Endothelial cell of umbilical vein (primary cell): ENCODE results near the gene MYADML2. TPM values are rescaled to one million over a fixed set of nuclear protein-coding genes. Genes with fewer than 3 reads are reported as not detected.
A peak's percentile ranks its signal among the peaks of the same experiment; 100 is the strongest.

Source experiments
- BruUV-seq: library from RNA; stranded (reverse); fragments of 400-500 nt; replicated peaks from 2 replicates; lab custom pipeline; 2021; lab: Mats Ljungman, UMichigan
- CTCF ChIA-PET: fragments of 300-600, 350-600 bp; sonication (Branson Sonifier 250); formaldehyde crosslinking; loops from one replicate; lab custom pipeline; 2021; ENCODE audit warnings: antibody characterized with exemption, inconsistent platforms; lab: Charles Lee
- POLR2A ChIA-PET: fragments of 300-600, 350-600 bp; sonication (Branson Sonifier 250); formaldehyde crosslinking; loops from one replicate; lab custom pipeline; 2021; ENCODE audit warnings: antibody characterized with exemption, inconsistent platforms; lab: Charles Lee
- DNase-seq: peaks from one replicate; pipeline ENCODE4 v3.0.0-alpha.2; 2011; ENCODE audit warnings: low read depth, low spot score
- FAIRE-seq: peaks from 2 replicates; lab custom pipeline; 2011; peaks lifted over from hg19 to GRCh38; lab: Jason Lieb, UNC
- H2AFZ ChIP-seq: 2 replicates; pipeline ENCODE4 v1.6.0; 2012; ENCODE audit warnings: low read depth, low read length, control low read depth, inconsistent platforms
- H3K27ac ChIP-seq: 2 replicates; pipeline ENCODE4 v1.5.1; 2011; ENCODE audit warnings: low read depth, mild to moderate bottlenecking, control low read depth, low read length, moderate library complexity; ENCODE audit not compliant: insufficient read depth
- H3K27me3 ChIP-seq, 2 experiments: 2 replicates each; pipeline versions ENCODE4 v1.6.0 to v1.6.1; 2011; ENCODE audit warnings: low read length in 2 of 2, mixed read lengths in 1 of 2; ENCODE audit not compliant: control insufficient read depth in 2 of 2, insufficient read depth in 2 of 2
- H3K36me3 ChIP-seq, 2 experiments: 2 replicates in 1 of 2; 3 replicates in 1 of 2; pipeline ENCODE4 v1.5.1; 2011; ENCODE audit warnings: low read length in 2 of 2, mild to moderate bottlenecking in 1 of 2, moderate library complexity in 1 of 2; ENCODE audit not compliant: control insufficient read depth in 2 of 2, insufficient read depth in 2 of 2; ENCODE audit errors: extremely low read depth in 1 of 2
- H3K4me1 ChIP-seq: 3 replicates; pipeline ENCODE4 v1.5.1; 2011; ENCODE audit warnings: mild to moderate bottlenecking, low read length; ENCODE audit not compliant: control insufficient read depth, insufficient read depth; ENCODE audit errors: extremely low read depth
- H3K4me2 ChIP-seq: 2 replicates; pipeline ENCODE4 v1.6.1; 2011; ENCODE audit warnings: low read length, control low read depth, mixed read lengths; ENCODE audit not compliant: insufficient read depth
- H3K4me3 ChIP-seq, 3 experiments: fragments of 200-600 bp in 1 of 3; sonication (generic), shearing (Covaris generic) in 1 of 3; replicated peaks in 1 of 3; 2 replicates each; pipeline ENCODE4 v1.5.1; 2011 to 2016; ENCODE audit warnings: control low read depth in 3 of 3, low read length in 3 of 3, mild to moderate bottlenecking in 2 of 3, inconsistent platforms in 1 of 3, low read depth in 1 of 3, moderate library complexity in 1 of 3; ENCODE audit not compliant: insufficient read depth in 1 of 3
- H3K79me2 ChIP-seq: 2 replicates; pipeline ENCODE4 v1.6.0; 2012; ENCODE audit warnings: low read length, inconsistent platforms; ENCODE audit not compliant: control insufficient read depth, insufficient read depth
- H3K9ac ChIP-seq: replicated peaks from 2 replicates; pipeline ENCODE3; 2011; ENCODE audit warnings: low read length, control low read depth; ENCODE audit not compliant: insufficient read depth; ENCODE audit errors: extremely low read depth
- H3K9me1 ChIP-seq: replicated peaks from 3 replicates; pipeline ENCODE4 v1.6.0; 2011; ENCODE audit warnings: mild to moderate bottlenecking, low read length; ENCODE audit not compliant: control insufficient read depth, insufficient read depth; ENCODE audit errors: extremely low read depth
- H3K9me3 ChIP-seq: replicated peaks from 2 replicates; pipeline ENCODE4 v1.5.1; 2012; ENCODE audit warnings: low read length, inconsistent platforms; ENCODE audit not compliant: control insufficient read depth, insufficient read depth
- H4K20me1 ChIP-seq: replicated peaks from 2 replicates; pipeline ENCODE3; 2011; ENCODE audit warnings: mild to moderate bottlenecking, low read length; ENCODE audit not compliant: control insufficient read depth, insufficient read depth; ENCODE audit errors: extremely low read depth
- CTCF ChIP-seq, 2 donors: IDR thresholded peaks; 1 replicate in 1 of 2; 2 replicates in 1 of 2; pipeline ENCODE4 v1.5.1; 2011; ENCODE audit warnings: low read length in 2 of 2, mild to moderate bottlenecking in 2 of 2, moderate library complexity in 2 of 2, control low read depth in 1 of 2, inconsistent platforms in 1 of 2, low read depth in 1 of 2; ENCODE audit not compliant: insufficient read depth in 1 of 2; ENCODE audit errors: extremely low read depth in 1 of 2
- EZH2 ChIP-seq: IDR thresholded peaks from 2 replicates; pipeline ENCODE4 v1.6.1; 2012; ENCODE audit warnings: borderline replicate concordance, low read depth, mild to moderate bottlenecking, moderate library complexity, low read length, inconsistent platforms; ENCODE audit not compliant: severe bottlenecking
- FOS ChIP-seq: IDR thresholded peaks from 2 replicates; pipeline ENCODE4 v1.6.1; 2011; ENCODE audit warnings: mild to moderate bottlenecking, low read length, moderate library complexity, borderline replicate concordance; ENCODE audit not compliant: insufficient read depth
- GATA2 ChIP-seq: IDR thresholded peaks from 2 replicates; pipeline ENCODE4 v1.7.0; 2011; ENCODE audit warnings: low read depth, mild to moderate bottlenecking, moderate library complexity, mixed read lengths, low read length; ENCODE audit not compliant: insufficient read length, insufficient read depth
- JUN ChIP-seq: IDR thresholded peaks from 2 replicates; pipeline ENCODE4 v1.6.1; 2011; ENCODE audit warnings: borderline replicate concordance, low read depth; ENCODE audit not compliant: insufficient read length, insufficient read depth
- MAX ChIP-seq: IDR thresholded peaks from 2 replicates; pipeline ENCODE4 v1.6.1; 2011; ENCODE audit not compliant: insufficient read depth, insufficient read length
- MYC ChIP-seq: IDR thresholded peaks from one replicate; pipeline ENCODE4 v1.6.1; 2011; ENCODE audit warnings: mild to moderate bottlenecking, low read depth, low read length
- POLR2A ChIP-seq: IDR thresholded peaks from 2 replicates; pipeline ENCODE4 v1.6.1; 2012; ENCODE audit warnings: low read depth, mild to moderate bottlenecking, control low read depth, low read length
- POLR2AphosphoS5 ChIP-seq: IDR thresholded peaks from 2 replicates; pipeline ENCODE4 v1.6.1; 2012; ENCODE audit warnings: low read depth, mild to moderate bottlenecking, control low read depth, low read length, moderate library complexity; ENCODE audit not compliant: insufficient read depth
- dilution Hi-C: fragments of 300-500 bp; cut with MboI; formaldehyde crosslinking; loops from one replicate; pipeline ENCODE4 v1.15.0; 2019; ENCODE audit warnings: low sequenced_read_pairs; ENCODE audit not compliant: extremely low pct_ligation_motif_present
- intact Hi-C: fragments of 100-400 bp; cut with micrococcal nuclease; formaldehyde crosslinking; loops from one replicate; pipeline ENCODE4 v1.10.0; 2022
- polyA plus RNA-seq, 4 experiments: library from polyadenylated mRNA; depleted of rRNA in 3 of 4; stranded (reverse) in 3 of 4; unstranded in 1 of 4; fragments of >200 nt; gene quantifications; 2 replicates each; pipeline versions ENCODE4 v1.2.1 to v1.2.3, GENCODE V29; 2011 to 2012; ENCODE audit warnings: missing spikeins in 1 of 4
- total RNA-seq: library from RNA; stranded (reverse); gene quantifications from 2 replicates; pipeline ENCODE4 v1.2.3, GENCODE V29; 2021

MYADML2 gene
- total and polyA plus RNA-seq, 2 donors (not counting 3 experiments of a cell fraction or from before 2014, with no cell fraction given): not detected

- ChIA-PET POLR2A (no interaction called here), CTCF (interaction anchor here (4.1 kb wide), 1 partner anchor 17 kb away, joined by 18 read pairs; the partner anchor contains the start of gene NOTUM)
- dilution Hi-C loops (no loop called here), intact Hi-C loops (loop anchor here (5.0 kb wide), 3 partner anchors 39 to 121 kb away; partner anchors contain the start of genes CENPX, FASN, LRRC45 and PYCR1)
- H3K36me3 ChIP-seq: no peaks in the 10 kb centered on the region
- peak; percentile 18 for DNase-seq
- TF ChIP-seq GATA2: no peak
- TF ChIP-seq EZH2: no peak
- TF ChIP-seq FOS: no peak
- TF ChIP-seq POLR2AphosphoS5: no peak
- no peak for TF ChIP-seq MAX
- TF ChIP-seq POLR2A: no peak
- TF ChIP-seq MYC: no peak
- TF ChIP-seq CTCF (IDR thresholded peaks at IDR 0.05; ENCODE audit: extremely low read depth in 1 of 2, insufficient read depth in 1 of 2, low read depth in 1 of 2, low read length in 2 of 2): no peak
- TF ChIP-seq JUN: no peak
- H3K27ac ChIP-seq: no peak overlapping the region
- H3K9me3 ChIP-seq: no peaks in the 10 kb centered on the region
- H3K4me3 ChIP-seq: peak overlapping the region in 2 of 3 experiments; percentile 17 to 61
- TSS peak; percentile 65 for BruUV-seq
- H3K9ac ChIP-seq: peak overlapping the region; percentile 92
- peaks cover 5% of the 10 kb centered on the region for H3K4me1 ChIP-seq
- no peaks in the 10 kb centered on the region for H3K27me3 ChIP-seq
- FAIRE-seq: peak; percentile 65
- peak overlapping the region; percentile 28 for H2AFZ ChIP-seq
- no peaks in the 10 kb centered on the region for H3K79me2 ChIP-seq
- H3K9me1 ChIP-seq: no peaks in the 10 kb centered on the region
- peak overlapping the region; percentile 19 for H3K4me2 ChIP-seq
- no peaks in the 10 kb centered on the region for H4K20me1 ChIP-seq
These were observed 29.5 kb upstream of the MYADML2 start for GRCh38 chr17:81976332-81977210.
